ENCODE measurements around the gene SGCD.

Gene SGCD

DNA sequence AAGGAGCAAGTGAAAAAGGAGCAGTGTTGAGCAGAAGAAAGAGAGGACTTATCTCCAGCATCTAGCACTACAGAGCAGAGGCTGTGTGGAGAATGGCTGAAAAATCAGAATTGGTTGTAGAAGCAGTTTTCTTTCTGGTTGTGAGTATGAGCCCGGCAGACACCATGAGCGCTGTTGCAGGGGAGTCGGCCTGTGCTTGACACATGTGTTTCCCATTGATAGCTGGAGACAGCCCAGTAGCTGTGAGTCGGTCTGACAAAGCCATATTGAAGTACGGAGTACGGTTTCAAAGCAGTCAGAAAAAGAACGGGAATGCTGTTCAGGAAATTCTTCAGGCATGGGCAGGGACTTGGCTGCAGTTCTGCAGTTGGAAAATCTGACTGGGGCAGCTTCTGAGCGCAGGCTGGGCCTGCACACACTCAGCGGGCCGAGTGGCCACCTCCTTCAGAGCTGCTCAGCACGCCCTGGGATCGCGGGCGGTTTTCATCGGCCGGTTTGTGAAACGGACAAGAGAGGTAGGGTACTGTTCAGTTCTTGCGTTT, at the start of gene SGCD:
SGCD (plus strand) TSS at position 447 of the 542 bp plus-strand sequence.
- ChIA-PET CTCF (no interaction called here), POLR2A (ENCODE audit: low non-redundant PET) (no interaction called here)
- no peak for DNase-seq (ENCODE audit: low spot score)
- H3K27ac ChIP-seq, result no peak within 1 kb of the TSS
- TF ChIP-seq, protein P1, sequence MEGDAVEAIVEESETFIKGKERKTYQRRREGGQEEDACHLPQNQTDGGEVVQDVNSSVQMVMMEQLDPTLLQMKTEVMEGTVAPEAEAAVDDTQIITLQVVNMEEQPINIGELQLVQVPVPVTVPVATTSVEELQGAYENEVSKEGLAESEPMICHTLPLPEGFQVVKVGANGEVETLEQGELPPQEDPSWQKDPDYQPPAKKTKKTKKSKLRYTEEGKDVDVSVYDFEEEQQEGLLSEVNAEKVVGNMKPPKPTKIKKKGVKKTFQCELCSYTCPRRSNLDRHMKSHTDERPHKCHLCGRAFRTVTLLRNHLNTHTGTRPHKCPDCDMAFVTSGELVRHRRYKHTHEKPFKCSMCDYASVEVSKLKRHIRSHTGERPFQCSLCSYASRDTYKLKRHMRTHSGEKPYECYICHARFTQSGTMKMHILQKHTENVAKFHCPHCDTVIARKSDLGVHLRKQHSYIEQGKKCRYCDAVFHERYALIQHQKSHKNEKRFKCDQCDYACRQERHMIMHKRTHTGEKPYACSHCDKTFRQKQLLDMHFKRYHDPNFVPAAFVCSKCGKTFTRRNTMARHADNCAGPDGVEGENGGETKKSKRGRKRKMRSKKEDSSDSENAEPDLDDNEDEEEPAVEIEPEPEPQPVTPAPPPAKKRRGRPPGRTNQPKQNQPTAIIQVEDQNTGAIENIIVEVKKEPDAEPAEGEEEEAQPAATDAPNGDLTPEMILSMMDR (conservative IDR thresholded peaks at IDR 0.05; ENCODE audit: low read depth), result no peak

DNA sequence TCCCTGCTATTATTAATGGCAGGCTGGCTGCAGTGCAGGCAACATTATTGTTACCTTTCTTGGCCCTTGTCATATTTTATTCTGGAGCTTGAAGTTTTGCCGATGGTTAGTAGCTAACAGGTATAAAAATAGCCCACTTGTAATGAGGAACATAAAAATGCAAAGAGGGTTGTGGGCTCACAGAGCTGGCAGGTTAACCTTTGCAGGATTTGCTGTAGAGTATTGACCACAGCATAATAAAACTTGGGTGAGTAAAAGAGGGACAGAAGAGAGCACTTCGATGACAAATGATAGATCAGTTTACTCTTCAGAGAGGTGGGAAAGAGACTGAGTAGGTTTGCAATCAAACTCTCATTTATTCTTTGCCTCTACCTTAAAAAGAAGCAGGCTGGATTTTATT, 49.7 kb upstream of the SGCD start:
- ChIA-PET CTCF (no interaction called here), POLR2A (ENCODE audit: low non-redundant PET) (no interaction called here)
- H3K27ac ChIP-seq, result no peak overlapping the region
- TF ChIP-seq, protein P1 (conservative IDR thresholded peaks at IDR 0.05; ENCODE audit: low read depth), result no peak
- DNase-seq (ENCODE audit: low spot score), result no peak

DNA sequence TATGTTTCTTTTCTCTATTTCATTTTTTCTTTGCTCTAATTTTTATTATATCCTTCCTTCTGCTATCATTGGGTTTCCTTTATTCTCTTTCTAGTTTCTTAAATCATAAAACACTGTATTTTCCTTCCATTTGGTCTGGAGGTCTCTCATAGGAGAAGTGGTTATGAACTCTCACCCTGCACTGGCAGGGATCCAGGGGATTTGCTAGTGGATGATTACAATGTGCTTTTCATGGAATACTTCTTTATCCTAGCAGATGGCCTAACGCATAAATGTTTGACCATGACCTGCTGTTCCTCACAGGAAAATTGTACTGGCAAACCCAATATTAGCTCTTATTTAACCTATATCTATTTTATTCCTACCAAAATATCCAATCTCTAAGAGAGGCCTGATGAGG, 31.5 kb upstream of the SGCD start:
- CTCF ChIA-PET, result no interaction called here
- POLR2A ChIA-PET (ENCODE audit: low non-redundant PET), result no interaction called here
- no peak overlapping the region for H3K27ac ChIP-seq
- no peak for DNase-seq (ENCODE audit: low spot score)
- TF ChIP-seq, protein P1 (conservative IDR thresholded peaks at IDR 0.05; ENCODE audit: low read depth), result no peak

DNA sequence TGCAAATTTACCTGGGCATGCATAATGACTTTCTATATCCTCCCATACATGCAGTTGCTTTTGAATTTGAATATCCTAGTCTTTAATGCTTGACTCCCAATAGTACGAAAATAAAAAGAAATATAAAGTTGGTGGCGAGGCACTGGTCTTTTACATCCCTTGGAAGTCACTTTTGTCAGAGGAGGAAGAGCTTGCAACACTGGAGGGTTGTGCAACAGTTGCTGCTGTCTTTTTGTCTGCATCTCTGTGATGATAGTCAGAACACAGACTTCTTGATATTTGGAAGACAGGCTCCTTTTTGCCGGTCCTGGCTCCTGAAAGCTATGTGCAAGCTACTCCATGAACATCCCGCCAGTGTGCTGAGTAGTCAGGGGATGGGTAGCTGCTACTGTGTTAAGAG, 16.8 kb upstream of the SGCD start:
- DNase-seq (ENCODE audit: low spot score), result no peak
- CTCF ChIA-PET, result no interaction called here

DNA sequence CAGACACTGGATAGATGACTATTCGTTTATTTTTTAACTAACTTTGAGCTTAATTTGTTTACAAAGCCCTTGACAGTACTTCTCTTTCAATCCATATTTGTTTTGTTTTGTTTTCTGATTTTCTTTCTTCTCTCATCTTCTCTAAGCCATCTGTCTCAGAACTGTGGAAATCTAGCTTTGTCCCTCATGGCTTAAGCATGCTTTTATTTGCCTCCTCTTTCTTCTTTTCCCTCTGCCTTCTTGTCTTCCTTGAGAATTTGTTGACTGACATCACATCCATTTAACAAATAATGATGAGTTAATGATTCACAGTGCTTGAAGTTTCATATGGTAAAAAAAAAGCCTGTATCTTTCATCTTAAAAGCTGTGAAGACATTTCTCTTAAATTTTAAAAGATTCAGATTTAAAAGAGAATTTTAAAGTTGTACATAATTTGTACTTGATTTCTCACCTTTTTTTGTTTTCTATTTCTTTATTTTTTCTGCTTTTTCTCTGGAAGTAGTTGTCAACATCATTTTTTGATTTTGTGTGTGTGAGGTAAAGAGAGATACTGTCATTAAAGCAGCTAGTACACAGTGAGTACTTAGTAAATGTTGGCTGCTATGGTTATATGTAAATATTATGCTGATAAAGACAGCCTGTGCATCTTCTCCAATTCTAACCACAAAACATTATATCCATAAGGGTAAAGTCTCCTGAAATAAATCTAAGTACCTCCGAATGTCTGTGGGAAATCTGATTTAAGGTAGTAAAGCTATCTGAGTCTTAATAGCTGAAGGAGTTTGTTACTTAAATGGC, 13.9 kb upstream of the SGCD start:
- no peak overlapping the region for H3K27ac ChIP-seq
- ChIA-PET POLR2A (ENCODE audit: low non-redundant PET) (no interaction called here), CTCF (interaction anchor here (0.6 kb wide), 2 partner anchors 101 to 359 kb away, joined by 4 read pairs; no protein-coding TSS in a partner anchor)
- DNase-seq (ENCODE audit: low spot score), result no peak
- TF ChIP-seq, protein P1 (conservative IDR thresholded peaks at IDR 0.05; ENCODE audit: low read depth), result no peak

More for the DNA sequence above, 16.8 kb upstream of the SGCD start:
- H3K27ac ChIP-seq, result no peak overlapping the region
- TF ChIP-seq, protein P1 (conservative IDR thresholded peaks at IDR 0.05; ENCODE audit: low read depth), result no peak
- POLR2A ChIA-PET (ENCODE audit: low non-redundant PET), result no interaction called here

DNA sequence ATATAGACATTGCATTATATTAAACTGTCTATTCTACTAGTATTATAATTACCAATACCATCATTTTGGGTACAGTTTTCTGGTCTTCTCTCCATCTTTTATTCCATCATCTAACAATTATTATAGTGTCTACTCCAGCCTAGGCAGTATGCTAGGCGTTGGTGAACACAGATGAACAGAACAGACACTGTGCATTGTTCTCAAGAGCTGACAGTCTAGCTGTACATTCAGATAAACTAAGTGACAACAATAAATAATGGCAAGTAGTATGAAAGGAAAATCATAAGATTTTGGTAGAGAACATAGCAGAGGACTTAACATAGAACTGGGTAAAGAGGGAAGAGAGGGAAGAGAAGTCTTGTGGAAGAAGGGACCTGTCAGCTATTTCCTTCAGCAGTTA, 12.5 kb upstream of the SGCD start:
- ChIA-PET POLR2A (ENCODE audit: low non-redundant PET) (no interaction called here), CTCF (interaction anchor here (0.7 kb wide), 1 partner anchor 1050 kb away, joined by 3 read pairs; no protein-coding TSS in a partner anchor)
- TF ChIP-seq, protein P1 (conservative IDR thresholded peaks at IDR 0.05; ENCODE audit: low read depth), result no peak
- DNase-seq (ENCODE audit: low spot score), result no peak
- H3K27ac ChIP-seq, result no peak overlapping the region

All from RWPE1 (cell line).